Activated T-helper 1 cell treated with Interleukin-2 at 50 U/mL for 16 hours (primary cell): ENCODE measurements around the gene SLC11A1.

ENCODE experiments used
- DNase-seq: peaks from one replicate; pipeline ENCODE4 v3.0.0-alpha.2; 2020; ENCODE audit warnings: low read depth

SLC11A1 gene

DNA sequence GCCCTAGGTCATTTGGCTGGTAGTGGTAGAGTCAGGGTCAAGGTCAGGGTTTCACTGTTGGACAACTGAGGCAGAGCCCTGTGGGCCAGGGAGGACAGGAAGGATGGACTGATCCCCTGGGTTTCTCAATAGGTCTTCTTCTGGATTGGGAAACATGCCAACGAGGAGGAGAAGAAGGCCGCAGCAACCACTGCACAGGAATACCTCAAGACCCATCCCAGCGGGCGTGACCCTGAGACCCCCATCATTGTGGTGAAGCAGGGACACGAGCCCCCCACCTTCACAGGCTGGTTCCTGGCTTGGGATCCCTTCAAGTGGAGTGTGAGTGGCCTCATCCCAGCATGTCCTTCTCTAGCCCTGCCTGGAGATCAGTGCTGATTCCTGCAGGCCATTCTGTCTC lies 54.9 kb downstream of the SLC11A1 start:
- no peak for DNase-seq

DNA sequence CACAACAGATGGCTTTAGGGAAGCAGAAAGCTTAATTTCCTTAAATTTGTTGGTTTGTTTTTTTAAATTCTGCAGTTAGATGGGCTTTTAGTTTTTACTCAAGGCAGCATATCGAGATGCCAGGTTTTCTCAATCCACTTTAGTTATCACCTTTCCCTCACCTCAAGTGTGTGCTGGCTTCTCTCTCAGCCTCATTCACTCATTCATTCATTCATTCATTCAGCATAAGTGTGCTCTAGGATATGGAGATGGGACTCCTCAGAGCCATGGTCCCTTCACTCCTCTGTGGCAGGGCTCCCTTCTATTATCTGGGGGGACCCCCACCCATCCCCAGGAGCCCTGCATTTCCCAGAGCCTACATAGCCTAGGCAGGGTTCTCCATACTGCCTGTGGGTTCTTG lies 55.9 kb downstream of the SLC11A1 start:
- DNase-seq = no peak

DNA sequence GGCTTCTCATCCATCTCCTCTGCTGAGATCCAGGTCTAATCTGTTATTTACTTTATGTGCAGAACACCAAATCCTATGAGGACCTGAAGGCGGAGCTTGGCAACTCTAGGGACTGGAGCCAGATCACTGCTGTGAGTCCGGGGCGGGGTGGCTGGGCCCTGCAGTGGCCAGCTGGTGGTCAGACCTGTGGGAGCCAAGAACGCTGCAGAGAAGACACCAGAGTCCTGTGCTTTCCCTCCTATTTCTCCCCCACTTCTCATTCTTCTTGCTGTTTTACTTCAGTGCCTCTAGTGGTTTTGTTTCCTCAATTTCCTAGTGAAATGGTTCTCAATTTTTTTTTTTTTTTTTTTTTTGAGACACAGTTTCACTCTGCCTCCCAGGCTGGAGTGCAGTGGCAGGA lies 56.5 kb downstream of the SLC11A1 start:
- DNase-seq = no peak

GRCh38 chr2:218444692-218445357 lies 62.8 kb downstream of the SLC11A1 start:
- no peak for DNase-seq

- DNase-seq = no peak
Measured at GRCh38 chr2:218445602-218446001, 63.5 kb downstream of the SLC11A1 start.
